ENCODE results near the gene SMIM14. TPM values are rescaled to one million over a fixed set of nuclear protein-coding genes. Genes with fewer than 3 reads are reported as not detected.

The SMIM14 gene
- polyA plus RNA-seq, 3 donors = 13.6 to 152 (median 140) TPM

DNA sequence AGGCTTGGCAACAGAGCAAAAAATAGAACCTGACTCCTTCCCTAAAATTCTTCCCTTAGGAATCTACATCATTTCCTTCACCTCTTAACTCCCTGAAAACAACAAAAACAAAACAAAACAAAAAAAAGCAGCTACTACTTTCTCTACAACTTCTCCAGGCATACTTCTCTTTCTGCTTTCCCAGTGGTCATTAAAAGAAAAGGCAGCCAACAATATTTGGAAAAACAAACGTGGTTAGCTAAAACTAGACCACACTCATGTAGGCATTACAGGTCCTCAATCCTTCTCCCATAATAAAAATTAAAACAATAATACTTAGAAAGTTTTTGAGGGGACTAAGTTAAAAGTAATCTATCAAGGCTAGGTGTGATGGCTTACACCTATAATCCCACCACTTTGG lies 29.0 kb upstream of the SMIM14 start:
- Histone ChIP-seq H3K27ac (ENCODE audit: low read depth in 1 of 2, low read length in 2 of 2) (no peak overlapping the region), H3K79me2 (ENCODE audit: insufficient read depth, low read length) (no peaks in the 10 kb centered on the region), H3K27me3 (ENCODE audit: control insufficient read depth in 2 of 2, insufficient read depth in 2 of 2, low read length in 2 of 2) (no peaks in the 10 kb centered on the region), H3K4me1 (ENCODE audit: control insufficient read depth in 1 of 2, insufficient read depth in 2 of 2, low read length in 2 of 2) (no peaks in the 10 kb centered on the region), H3K4me2 (replicated peaks; ENCODE audit: extremely low read depth, low read length, poor library complexity, severe bottlenecking) (no peak overlapping the region), H4K20me1 (ENCODE audit: insufficient read depth, low read length) (no peaks in the 10 kb centered on the region), H3K4me3 (replicated peaks in 1 of 3; ENCODE audit: low read depth in 2 of 3, low read length in 3 of 3) (no peak overlapping the region), H3K9me3 (replicated peaks in 1 of 2; ENCODE audit: control insufficient read depth in 1 of 2, insufficient read depth in 1 of 2, low read length in 2 of 2) (no peaks in the 10 kb centered on the region), H2AFZ (ENCODE audit: insufficient read depth, low read depth, low read length, poor library complexity, severe bottlenecking) (no peak overlapping the region), H3K36me3 (replicated peaks in 1 of 2; ENCODE audit: control insufficient read depth in 1 of 2, insufficient read depth in 2 of 2, low read length in 2 of 2) (no peaks in the 10 kb centered on the region), H3K9ac (ENCODE audit: insufficient read depth, low read length, poor library complexity, severe bottlenecking) (no peak overlapping the region)
- Mint-ChIP-seq H3K27ac (peak overlapping the region in 1 of 7 donors; percentile 13), H3K36me3 (no peaks in the 10 kb centered on the region), H3K9me3 (peaks cover 0 to 8% (median 2%) of the 10 kb centered on the region in 7 donors), H3K4me1 (no peaks in the 10 kb centered on the region), H3K4me3 (no peak overlapping the region), H3K27me3 (ENCODE audit: low read depth in 3 of 3) (peaks cover 2 to 4% (median 3%) of the 10 kb centered on the region in 3 donors)
- intact Hi-C loops (cut with micrococcal nuclease) = no loop called here
- no peak for TF ChIP-seq CTCF (IDR thresholded peaks at IDR 0.05)
- no CpG with 5 or more reads among the region's 1 CpG for WGBS (ENCODE audit: insufficient coverage)
- DNase-seq = no peak

GRCh38 chr4:39664828-39665731 lies 26.4 kb upstream of the SMIM14 start:
- WGBS (ENCODE audit: insufficient coverage) = no CpG with 5 or more reads among the region's 3 CpGs
- H3K27me3 ChIP-seq (ENCODE audit: control insufficient read depth in 2 of 2, insufficient read depth in 2 of 2, low read length in 2 of 2) = no peaks in the 10 kb centered on the region
- DNase-seq = no peak
- H2AFZ ChIP-seq (ENCODE audit: insufficient read depth, low read depth, low read length, poor library complexity, severe bottlenecking) = no peak overlapping the region
- no peaks in the 10 kb centered on the region for H3K4me1 ChIP-seq (ENCODE audit: control insufficient read depth in 1 of 2, insufficient read depth in 2 of 2, low read length in 2 of 2)
- Mint-ChIP-seq H3K4me3 (no peak overlapping the region), H3K27ac (no peak overlapping the region), H3K4me1 (no peaks in the 10 kb centered on the region), H3K36me3 (no peaks in the 10 kb centered on the region), H3K27me3 (ENCODE audit: low read depth in 3 of 3) (peaks cover 0 to 4% (median 2%) of the 10 kb centered on the region in 3 donors), H3K9me3 (no peaks in the 10 kb centered on the region)
- H3K27ac ChIP-seq (ENCODE audit: low read depth in 1 of 2, low read length in 2 of 2) = no peak overlapping the region
- H3K9me3 ChIP-seq (replicated peaks in 1 of 2; ENCODE audit: control insufficient read depth in 1 of 2, insufficient read depth in 1 of 2, low read length in 2 of 2) = no peaks in the 10 kb centered on the region
- H3K4me3 ChIP-seq (replicated peaks in 1 of 3; ENCODE audit: low read depth in 2 of 3, low read length in 3 of 3) = no peak overlapping the region
- TF ChIP-seq CTCF (IDR thresholded peaks at IDR 0.05) = no peak
- intact Hi-C loops (cut with micrococcal nuclease) = no loop called here
- H3K4me2 ChIP-seq (replicated peaks; ENCODE audit: extremely low read depth, low read length, poor library complexity, severe bottlenecking) = no peak overlapping the region
- H3K79me2 ChIP-seq (ENCODE audit: insufficient read depth, low read length) = no peaks in the 10 kb centered on the region
- H3K9ac ChIP-seq (ENCODE audit: insufficient read depth, low read length, poor library complexity, severe bottlenecking) = no peak overlapping the region
- no peaks in the 10 kb centered on the region for H3K36me3 ChIP-seq (replicated peaks in 1 of 2; ENCODE audit: control insufficient read depth in 1 of 2, insufficient read depth in 2 of 2, low read length in 2 of 2)
- H4K20me1 ChIP-seq (ENCODE audit: insufficient read depth, low read length) = no peaks in the 10 kb centered on the region
